ENCODE data around the gene RPS5.
"Not testable (repeated sequence)": the region's sequence is repeated elsewhere in the genome, so short reads cannot be mapped to it uniquely, and the experiment has no call there.

The RPS5 gene

GRCh38 chr19:58442986-58443385 lies 55.9 kb downstream of the RPS5 start:
- H3K27ac ChIP-seq (ENCODE audit: low read depth, low read length); H3K36me3 ChIP-seq (ENCODE audit: control insufficient read depth in 1 of 2, insufficient read depth in 2 of 2, low read length in 2 of 2); H3K9ac ChIP-seq (ENCODE audit: low read depth in 1 of 2, low read length in 2 of 2); H3K4me3 ChIP-seq (ENCODE audit: low read depth in 1 of 2, low read length in 2 of 2); H3K27me3 ChIP-seq (ENCODE audit: control insufficient read depth in 1 of 2, insufficient read depth in 2 of 2, low read length in 2 of 2): not testable (repeated sequence)
- Histone ChIP-seq H3K4me1 (ENCODE audit: control insufficient read depth in 1 of 2, insufficient read depth in 2 of 2, low read length in 2 of 2) (peaks cover 15 to 16% of the 10 kb centered on the region in 2 donors), H3K9me3 (ENCODE audit: control insufficient read depth in 1 of 2, low read length in 2 of 2) (peaks cover 11 to 15% of the 10 kb centered on the region in 2 donors)

Data from duodenal mucosa (tissue), 2 donors.